Cerebellar nuclear complex (tissue), 1 donor: ENCODE data around the gene SELENON.

ENCODE experiments used
- DNase-seq, 2 experiments: peaks; one replicate each; lab custom pipeline; 2025; lab: John Stamatoyannopoulos, UW

SELENON gene

GRCh38 chr1:25794325-25794724 is 5.7 kb upstream of the SELENON start:
- DNase-seq: no peak

GRCh38 chr1:25795211-25795610 is 4.8 kb upstream of the SELENON start:
- no peak for DNase-seq

- no peak for DNase-seq
These were observed 3.8 kb upstream of the SELENON start for GRCh38 chr1:25795946-25796810.

GRCh38 chr1:25796811-25797458 is 3.1 kb upstream of the SELENON start:
- peak in 1 of 2 experiments; percentile 37 for DNase-seq

- DNase-seq: no peak
These were observed 2.1 kb upstream of the SELENON start for GRCh38 chr1:25797939-25798338.

- no peak for DNase-seq
These were observed 1.2 kb upstream of the SELENON start for GRCh38 chr1:25798666-25799351.

GRCh38 chr1:25799352-25799934 is 550 bp upstream of the SELENON start:
- DNase-seq: no peak

GRCh38 chr1:25800703-25801377 is 847 bp downstream of the SELENON start:
- DNase-seq: peak in 1 of 2 experiments; percentile 14

- peak in 1 of 2 experiments; percentile 39 for DNase-seq
These were observed 2.9 kb downstream of the SELENON start for GRCh38 chr1:25802915-25803314.

GRCh38 chr1:25803368-25803767 is 3.4 kb downstream of the SELENON start:
- no peak for DNase-seq

GRCh38 chr1:25804244-25804963 is 4.4 kb downstream of the SELENON start:
- DNase-seq: no peak

GRCh38 chr1:25804964-25805862 is 5.2 kb downstream of the SELENON start:
- DNase-seq: no peak

GRCh38 chr1:25805863-25806225 is 5.9 kb downstream of the SELENON start:
- peak in 1 of 2 experiments; percentile 17 for DNase-seq

GRCh38 chr1:25806418-25806817 is 6.4 kb downstream of the SELENON start:
- DNase-seq: no peak

GRCh38 chr1:25807480-25808390 is 7.7 kb downstream of the SELENON start:
- DNase-seq: no peak

- DNase-seq: no peak
These were observed 8.7 kb downstream of the SELENON start for GRCh38 chr1:25808481-25809244.

GRCh38 chr1:25809283-25809926 is 9.4 kb downstream of the SELENON start:
- no peak for DNase-seq

GRCh38 chr1:25809929-25810328 is 9.9 kb downstream of the SELENON start:
- DNase-seq: no peak
